Testis (tissue), 3 donors: ENCODE data around the gene MAP2K5. TPM values are rescaled to one million over a fixed set of nuclear protein-coding genes. Genes with fewer than 3 reads are reported as not detected.

ENCODE experiments used
- DNase-seq: peaks from one replicate; pipeline ENCODE4 v3.0.0-alpha.2; 2019
- H3K27ac ChIP-seq, 2 donors: fragments of 200-600 bp; sonication (generic); one replicate each; pipeline ENCODE4 v1.5.1; 2019
- H3K27me3 ChIP-seq: fragments of 200-600 bp; sonication (generic); one replicate; pipeline ENCODE4 v1.5.1; 2019
- H3K36me3 ChIP-seq: fragments of 200-600 bp; sonication (generic); one replicate; pipeline ENCODE4 v1.5.1; 2017; ENCODE audit warnings: low read depth; ENCODE audit errors: missing control alignments
- H3K4me1 ChIP-seq: fragments of 200-600 bp; sonication (generic); one replicate; pipeline ENCODE4 v1.5.1; 2019
- H3K4me3 ChIP-seq, 2 donors: fragments of 200-600 bp; sonication (generic); one replicate each; pipeline ENCODE4 v1.5.1; 2017 to 2019
- H3K9me3 ChIP-seq: fragments of 200-600 bp; sonication (generic); one replicate; pipeline ENCODE4 v1.5.1; 2017
- CTCF ChIP-seq, 3 experiments: fragments of 450-650 bp in 2 of 3; fragments of 200-600 bp in 1 of 3; sonication (generic) in 1 of 3; IDR thresholded peaks; one replicate each; pipeline ENCODE4 v1.5.1; 2016 to 2019; ENCODE audit warnings: antibody characterized with exemption in 3 of 3, mild to moderate bottlenecking in 2 of 3, moderate library complexity in 1 of 3
- POLR2A ChIP-seq: fragments of 450-650 bp; IDR thresholded peaks from one replicate; pipeline ENCODE4 v1.6.1; 2017; ENCODE audit warnings: antibody characterized with exemption, mild to moderate bottlenecking, moderate library complexity
- WGBS, 2 donors: methylation state at CpG; one replicate each; pipeline ENCODE4 v1.1.5; 2018; 5-methylcytosine and 5-hydroxymethylcytosine counted together
- intact Hi-C: fragments of 100-400 bp; cut with DNase I; formaldehyde crosslinking; loops from one replicate; pipeline ENCODE4 v1.15.1; 2023; ENCODE audit warnings: low total_unique reads
- polyA plus RNA-seq: library from polyadenylated mRNA; stranded (reverse); fragments of 350-450 nt; fragmentation: Illumina TruSeq; extraction: RNeasy Lipid Tissue Mini Kit (QIAGEN cat#74804); gene quantifications from one replicate; pipeline ENCODE4 v1.2.3, GENCODE V29; 2014; ENCODE audit warnings: low read depth, low replicate concordance; ENCODE audit not compliant: insufficient read depth
- total RNA-seq, 2 donors: library from RNA; depleted of rRNA; stranded (reverse); fragments of >200 nt; gene quantifications; one replicate each; pipeline ENCODE4 v1.2.3, GENCODE V29; 2016

Gene MAP2K5
- total and polyA plus RNA-seq, 3 donors from 2014 or later = 28.0 to 34.3 (median 31.2) TPM

GRCh38 chr15:67843571-67844387, 301.3 kb downstream of the MAP2K5 start:
- Histone ChIP-seq H3K4me3 (no peak overlapping the region), H3K9me3 (no peaks in the 10 kb centered on the region), H3K36me3 (no peaks in the 10 kb centered on the region), H3K27me3 (no peaks in the 10 kb centered on the region), H3K4me1 (peaks cover 47% of the 10 kb centered on the region), H3K27ac (peak overlapping the region; percentile 71 to 100)
- intact Hi-C loops = no loop called here
- peak; percentile 90 for DNase-seq
- TF ChIP-seq POLR2A (no peak), CTCF (IDR thresholded peaks at IDR 0.05) (no peak)
- 39 to 43% methylated on average over 7 of the region's 7 CpGs for WGBS, 2 donors

- no peaks in the 10 kb centered on the region for H3K27me3 ChIP-seq
- no peaks in the 10 kb centered on the region for H3K9me3 ChIP-seq
- no peaks in the 10 kb centered on the region for H3K36me3 ChIP-seq
- TF ChIP-seq CTCF (IDR thresholded peaks at IDR 0.05) (no peak), POLR2A (no peak)
- no peak overlapping the region for H3K4me3 ChIP-seq
- DNase-seq = no peak
- intact Hi-C loops = no loop called here
- H3K4me1 ChIP-seq = peaks cover 46% of the 10 kb centered on the region
- no peak overlapping the region for H3K27ac ChIP-seq
- 86 to 92% methylated on average over 5 of the region's 5 CpGs for WGBS, 2 donors
Observed at GRCh38 chr15:67845974-67846373, 303.5 kb downstream of the MAP2K5 start.

- no peaks in the 10 kb centered on the region for H3K27me3 ChIP-seq
- TF ChIP-seq POLR2A = no peak
- TF ChIP-seq CTCF (IDR thresholded peaks at IDR 0.05) = no peak
- intact Hi-C loops = no loop called here
- no peak for DNase-seq
- 96 to 100% methylated on average over 1 of the region's 1 CpG for WGBS, 2 donors
- H3K36me3 ChIP-seq = no peaks in the 10 kb centered on the region
- H3K4me1 ChIP-seq = peaks cover 12% of the 10 kb centered on the region
- H3K4me3 ChIP-seq = no peak overlapping the region
- no peaks in the 10 kb centered on the region for H3K9me3 ChIP-seq
- H3K27ac ChIP-seq = no peak overlapping the region
Observed at GRCh38 chr15:67849538-67849937, 307.0 kb downstream of the MAP2K5 start.

- DNase-seq = no peak
- TF ChIP-seq POLR2A (no peak), CTCF (IDR thresholded peaks at IDR 0.05) (no peak)
- no peak overlapping the region for H3K4me3 ChIP-seq
- no peaks in the 10 kb centered on the region for H3K36me3 ChIP-seq
- peaks cover 4% of the 10 kb centered on the region for H3K4me1 ChIP-seq
- 59 to 73% methylated on average over 7 of the region's 7 CpGs for WGBS, 2 donors
- intact Hi-C loops = no loop called here
- H3K27ac ChIP-seq = no peak overlapping the region
- no peaks in the 10 kb centered on the region for H3K9me3 ChIP-seq
- no peaks in the 10 kb centered on the region for H3K27me3 ChIP-seq
Observed at GRCh38 chr15:67850336-67850735, 307.8 kb downstream of the MAP2K5 start.
